Heart right ventricle (tissue), 16 donors: ENCODE data around the gene KRTAP9-3. TPM values are rescaled to one million over a fixed set of nuclear protein-coding genes. Genes with fewer than 3 reads are reported as not detected.
"Not testable (repeated sequence)": the region's sequence is repeated elsewhere in the genome, so short reads cannot be mapped to it uniquely, and the experiment has no call there.

Experiments used
- ATAC-seq, 8 donors: fragments of 200-7000 bp; cut with Tn5 transposase; one replicate each; pipeline ENCODE4 v1.9.1; 2020; ENCODE audit warnings: mild to moderate bottlenecking in 8 of 8, moderate library complexity in 8 of 8, moderate number of reproducible peaks in 1 of 8
- DNase-seq, 2 donors: peaks; one replicate each; pipeline ENCODE4 v3.0.0-alpha.2; 2020
- H3K27ac ChIP-seq, 10 donors: fragments of 200-600 bp; sonication (generic) in 2 of 10; one replicate each; pipeline versions ENCODE4 v1.5.0 to v1.8.0; 2020 to 2022; ENCODE audit warnings: mild to moderate bottlenecking in 3 of 10
- H3K27me3 ChIP-seq, 7 donors: fragments of 200-600 bp; one replicate each; pipeline ENCODE4 v1.8.0; 2021 to 2022; ENCODE audit warnings: mild to moderate bottlenecking in 2 of 7
- H3K36me3 ChIP-seq, 9 donors: fragments of 200-600 bp; sonication (generic) in 1 of 9; one replicate each; pipeline versions ENCODE4 v1.5.0 to v1.8.0; 2020 to 2022; ENCODE audit warnings: mild to moderate bottlenecking in 2 of 9
- H3K4me1 ChIP-seq, 9 donors: fragments of 200-600 bp; sonication (generic) in 1 of 9; one replicate each; pipeline versions ENCODE4 v1.5.0 to v1.8.0; 2020 to 2022; ENCODE audit warnings: mild to moderate bottlenecking in 4 of 9
- H3K4me3 ChIP-seq, 10 donors: fragments of 200-600 bp; sonication (generic) in 2 of 10; one replicate each; pipeline versions ENCODE4 v1.5.0 to v1.8.0; 2020 to 2022; ENCODE audit warnings: mild to moderate bottlenecking in 7 of 10, moderate library complexity in 2 of 10
- H3K9me3 ChIP-seq, 11 donors: fragments of 200-600 bp in 10 of 11; sonication (generic) in 2 of 11; one replicate each; pipeline versions ENCODE4 v1.5.0 to v1.8.0; 2013 to 2022; ENCODE audit warnings: mild to moderate bottlenecking in 2 of 11, control low read depth in 1 of 11, moderate library complexity in 1 of 11
- WGBS, 2 donors: extraction: QIAGEN DNeasy Blood & Tissue Kit; methylation state at CpG; one replicate each; pipeline ENCODE4 v1.1.7; 2013; ENCODE audit warnings: inconsistent platforms in 1 of 2; 5-methylcytosine and 5-hydroxymethylcytosine counted together
- intact Hi-C, 10 donors: fragments of 100-400 bp; cut with DNase I; formaldehyde crosslinking; loops; one replicate each; pipeline versions ENCODE4 v1.11.1 to v1.14.2; 2022
- polyA plus RNA-seq, 2 donors: library from polyadenylated mRNA; stranded (reverse); fragments of 200-250 nt; gene quantifications; one replicate each; pipeline ENCODE4 v1.2.3, GENCODE V29; 2013
- total RNA-seq, 10 donors: library from RNA; stranded (reverse); fragmentation: NEBNext Ultra II Directional in 3 of 10; extraction: Animal tissue kit (Norgen Biotek cat#: 25700) in 3 of 10; gene quantifications; one replicate each; pipeline versions ENCODE4 v1.2.1 to v1.2.4, GENCODE V29; 2021 to 2023
- TF ChIP-seq, protein P1 (sequence below), 9 donors: fragments of 200-600 bp; sonication (generic) in 2 of 9; IDR thresholded peaks; one replicate each; pipeline versions ENCODE4 v1.5.0 to v1.8.0; 2021 to 2022; ENCODE audit warnings: antibody characterized with exemption in 9 of 9, mild to moderate bottlenecking in 5 of 9, moderate library complexity in 1 of 9
- donor health status: Arrhythmogenic right ventricular cardiomyopathy.
- donor health status: ischemic (EF 13 %, LVEDD 7.1; RV severe dilation, severe dysfunction).
- donor health status: healthy with polysubstance abuse.
- donor health status: DM: no; HTN: yes; CAD: no.
- donor health status: DM: no; HTN: no; CAD: no.
- donor health status: ischemic (EF 25% LVEDD 6.9; RV normal size, moderate dysfunction).
- donor health status: ischemic (EF 25% LVEDD 5.7; RV mildly dilated, moderate dysfunction).
- donor health status: healthy.
- donor health status: DM: yes; HTN: yes; CAD: no.
- donor health status: Ischemic cardiomyopathy.
- donor health status: ischemic (EF 35%, LVEDD 5.7; RV mildly dilated, moderate dysfunction).
- donor health status: nonischemic (EF 11% LVEDD 7.7; RV severe dilation, severe dysfunction).
- donor health status: DM: yes; HTN: yes; CAD: no.
- donor health status: PGD.
- donor health status: ischemic (EF 29% LVEDD 5.4; RV normal size, mild dysfunction).
- donor health status: nonischemic (EF 23%, LVEDD 6.1; RV moderate dilation, normal function).

The KRTAP9-3 gene
- total and polyA plus RNA-seq, 12 donors: not detected

DNA sequence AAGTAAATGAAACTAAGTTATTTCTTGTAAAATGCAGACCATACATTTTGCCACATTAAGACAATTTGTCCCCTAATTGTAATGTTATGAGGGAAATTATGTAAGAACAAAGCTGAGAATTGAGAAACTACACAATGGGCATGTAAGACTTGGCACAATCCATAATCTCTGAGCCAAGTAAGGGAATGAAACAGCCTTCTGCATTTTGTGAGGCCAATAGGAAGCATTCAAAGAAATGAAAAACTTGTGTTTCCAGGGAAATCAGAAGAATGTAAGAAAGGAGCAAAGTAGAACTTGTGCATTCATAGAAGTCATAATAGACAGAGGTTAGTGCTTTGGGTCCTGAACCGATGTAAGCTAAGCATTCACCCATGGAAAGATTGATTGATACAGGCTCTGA is 19.0 kb downstream of the KRTAP9-3 start:
- Histone ChIP-seq H3K4me3 (no peak overlapping the region), H3K36me3 (no peaks in the 10 kb centered on the region), H3K4me1 (no peaks in the 10 kb centered on the region), H3K27ac (no peak overlapping the region), H3K27me3 (peaks cover 0 to 40% (median 19%) of the 10 kb centered on the region in 7 donors), H3K9me3 (no peaks in the 10 kb centered on the region)
- 84 to 91% methylated on average over 1 of the region's 1 CpG for WGBS, 2 donors
- ATAC-seq (no peak), DNase-seq (no peak)
- TF ChIP-seq, protein P1, sequence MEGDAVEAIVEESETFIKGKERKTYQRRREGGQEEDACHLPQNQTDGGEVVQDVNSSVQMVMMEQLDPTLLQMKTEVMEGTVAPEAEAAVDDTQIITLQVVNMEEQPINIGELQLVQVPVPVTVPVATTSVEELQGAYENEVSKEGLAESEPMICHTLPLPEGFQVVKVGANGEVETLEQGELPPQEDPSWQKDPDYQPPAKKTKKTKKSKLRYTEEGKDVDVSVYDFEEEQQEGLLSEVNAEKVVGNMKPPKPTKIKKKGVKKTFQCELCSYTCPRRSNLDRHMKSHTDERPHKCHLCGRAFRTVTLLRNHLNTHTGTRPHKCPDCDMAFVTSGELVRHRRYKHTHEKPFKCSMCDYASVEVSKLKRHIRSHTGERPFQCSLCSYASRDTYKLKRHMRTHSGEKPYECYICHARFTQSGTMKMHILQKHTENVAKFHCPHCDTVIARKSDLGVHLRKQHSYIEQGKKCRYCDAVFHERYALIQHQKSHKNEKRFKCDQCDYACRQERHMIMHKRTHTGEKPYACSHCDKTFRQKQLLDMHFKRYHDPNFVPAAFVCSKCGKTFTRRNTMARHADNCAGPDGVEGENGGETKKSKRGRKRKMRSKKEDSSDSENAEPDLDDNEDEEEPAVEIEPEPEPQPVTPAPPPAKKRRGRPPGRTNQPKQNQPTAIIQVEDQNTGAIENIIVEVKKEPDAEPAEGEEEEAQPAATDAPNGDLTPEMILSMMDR (IDR thresholded peaks at IDR 0.05): no peak
- intact Hi-C loops: no loop called here

DNA sequence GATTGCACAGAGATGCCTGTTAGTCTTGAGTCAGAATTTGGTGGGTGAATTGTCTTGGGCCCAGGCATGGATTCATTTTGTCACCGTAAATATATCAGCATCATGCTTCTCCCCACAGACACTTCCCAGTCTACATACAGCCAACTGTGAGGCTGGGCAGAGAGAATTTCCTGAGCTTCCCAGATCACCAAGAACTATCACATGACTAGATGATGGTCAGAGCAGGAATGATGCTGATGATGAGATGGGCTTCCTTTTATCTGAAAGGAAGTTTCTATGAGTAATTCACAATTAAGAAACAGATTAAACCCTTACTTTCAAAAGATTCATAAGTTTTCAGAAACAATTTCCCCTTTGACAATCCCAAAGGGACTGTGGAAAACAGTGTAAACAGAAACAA is 22.6 kb downstream of the KRTAP9-3 start:
- Histone ChIP-seq H3K4me3 (no peak overlapping the region), H3K9me3 (no peaks in the 10 kb centered on the region), H3K27me3 (peaks cover 0 to 58% (median 41%) of the 10 kb centered on the region in 7 donors), H3K36me3 (no peaks in the 10 kb centered on the region), H3K4me1 (no peaks in the 10 kb centered on the region), H3K27ac (no peak overlapping the region)
- TF ChIP-seq, protein P1 (IDR thresholded peaks at IDR 0.05): no peak
- intact Hi-C loops: no loop called here
- 0 to 59% methylated on average over 1 of the region's 1 CpG for WGBS, 2 donors
- no peak for ATAC-seq
- DNase-seq: no peak

DNA sequence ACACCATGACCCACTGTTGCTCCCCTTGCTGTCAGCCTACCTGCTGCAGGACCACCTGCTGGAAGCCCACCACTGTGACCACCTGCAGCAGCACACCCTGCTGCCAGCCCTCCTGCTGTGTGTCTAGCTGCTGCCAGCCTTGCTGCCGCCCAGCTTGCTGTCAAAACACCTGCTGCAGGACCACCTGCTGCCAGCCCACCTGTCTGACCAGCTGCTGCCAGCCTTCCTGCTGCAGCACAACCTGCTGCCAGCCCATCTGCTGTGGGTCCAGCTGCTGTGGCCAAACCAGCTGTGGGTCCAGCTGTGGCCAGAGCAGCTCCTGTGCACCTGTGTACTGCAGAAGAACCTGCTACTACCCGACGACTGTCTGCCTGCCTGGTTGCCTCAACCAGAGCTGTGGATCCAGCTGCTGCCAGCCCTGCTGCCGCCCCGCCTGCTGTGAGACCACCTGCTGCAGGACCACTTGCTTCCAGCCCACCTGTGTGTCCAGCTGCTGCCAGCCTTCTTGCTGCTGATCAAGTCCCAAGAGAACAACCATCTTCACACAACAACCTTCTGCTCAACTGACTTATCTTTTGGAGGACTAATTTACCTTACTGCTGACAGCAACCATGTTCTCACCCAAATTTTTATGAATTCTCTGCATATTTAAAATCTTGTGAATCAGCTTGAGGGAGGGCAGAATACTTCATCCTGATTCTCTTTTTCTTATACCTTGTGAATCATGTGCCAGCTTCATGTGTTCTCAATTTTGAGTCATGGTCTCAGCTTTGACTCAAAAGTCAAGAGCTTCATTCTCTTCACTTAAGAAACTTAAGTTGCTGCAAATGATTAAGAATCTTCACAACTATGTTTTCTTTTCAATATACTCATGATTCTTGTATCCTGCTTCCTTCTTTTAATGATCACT is 23.4 kb downstream of the KRTAP9-3 start, which contains the start of gene KRTAP9-9:
Gene KRTAP9-9, plus strand, starts transcription at position 4 of the 910 bp plus-strand sequence.
- H3K9me3 ChIP-seq, intact Hi-C loops, H3K27ac ChIP-seq, H3K36me3 ChIP-seq, H3K4me1 ChIP-seq, H3K4me3 ChIP-seq, DNase-seq, ATAC-seq: not testable (repeated sequence)
- 69 to 73% methylated on average over 5 of the region's 5 CpGs for WGBS, 2 donors
- H3K27me3 ChIP-seq: peaks cover 0 to 60% (median 41%) of the 10 kb centered on the region in 7 donors

DNA sequence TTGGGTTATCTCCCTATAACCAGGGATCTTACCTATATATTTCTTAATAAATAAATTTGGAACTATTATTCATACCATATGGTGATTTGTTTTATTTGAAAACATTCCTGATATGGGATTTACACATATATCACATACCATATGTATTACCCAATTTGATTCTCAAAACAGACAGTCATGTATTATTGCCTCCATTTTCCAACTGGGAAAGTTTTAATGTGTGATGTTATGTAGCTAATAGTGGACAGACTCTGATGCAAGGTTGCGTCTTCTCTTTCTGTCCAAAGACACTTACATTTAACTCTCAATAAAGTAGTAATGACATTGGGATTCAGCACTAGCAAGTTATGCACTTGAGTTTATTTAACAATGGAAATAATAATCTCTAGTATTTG is 24.0 kb downstream of the KRTAP9-3 start:
- ATAC-seq: no peak
- WGBS, 2 donors: 95 to 98% methylated on average over 1 of the region's 1 CpG
- H3K4me3 ChIP-seq: no peak overlapping the region
- DNase-seq: no peak
- H3K27ac ChIP-seq: no peak overlapping the region
- intact Hi-C loops: no loop called here
- no peaks in the 10 kb centered on the region for H3K9me3 ChIP-seq
- TF ChIP-seq, protein P1 (IDR thresholded peaks at IDR 0.05): no peak
- no peaks in the 10 kb centered on the region for H3K4me1 ChIP-seq
- no peaks in the 10 kb centered on the region for H3K36me3 ChIP-seq
- H3K27me3 ChIP-seq: peaks cover 0 to 58% (median 40%) of the 10 kb centered on the region in 7 donors

DNA sequence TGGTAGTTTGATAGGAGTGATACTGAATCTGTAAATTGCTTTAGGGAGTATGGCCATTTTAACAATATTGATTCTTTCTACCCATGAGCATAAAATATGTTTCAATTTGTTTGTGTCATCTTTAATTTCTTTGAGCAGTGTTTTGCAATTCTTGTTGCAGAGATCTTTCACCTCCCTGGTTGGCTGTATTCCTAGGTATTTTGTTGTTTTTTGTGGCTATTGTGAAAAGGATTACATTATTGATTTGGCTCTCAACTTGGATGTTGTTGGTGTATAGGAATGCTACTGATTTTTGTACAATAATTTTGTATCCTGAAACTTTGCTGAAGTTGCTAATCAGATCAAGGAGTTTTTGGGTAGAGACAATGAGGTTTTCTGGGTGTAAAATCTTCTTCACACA is 26.2 kb downstream of the KRTAP9-3 start:
- H3K9me3 ChIP-seq: no peaks in the 10 kb centered on the region
- DNase-seq (no peak), ATAC-seq (no peak)
- TF ChIP-seq, protein P1 (IDR thresholded peaks at IDR 0.05): no peak
- no peak overlapping the region for H3K4me3 ChIP-seq
- H3K36me3 ChIP-seq: no peaks in the 10 kb centered on the region
- H3K4me1 ChIP-seq: no peaks in the 10 kb centered on the region
- no peak overlapping the region for H3K27ac ChIP-seq
- intact Hi-C loops: no loop called here
- peaks cover 0 to 49% (median 32%) of the 10 kb centered on the region in 7 donors for H3K27me3 ChIP-seq
